H9 (cell line): Measurements from ENCODE around the gene LRFN2. TPM values are rescaled to one million over a fixed set of nuclear protein-coding genes. Genes with fewer than 3 reads are reported as not detected.

Experiments
- DNase-seq: peaks from one replicate; pipeline ENCODE4 v3.0.0-alpha.2; 2017
- H2AFZ ChIP-seq: one replicate; pipeline ENCODE4 v1.6.1; 2013; ENCODE audit warnings: mild to moderate bottlenecking, low read length, control low read depth, moderate library complexity
- H2AK5ac ChIP-seq: 2 replicates; pipeline ENCODE4 v1.6.1; 2013; ENCODE audit warnings: low read length, control low read depth, mixed read lengths; ENCODE audit not compliant: insufficient read length
- H2BK120ac ChIP-seq: one replicate; pipeline ENCODE4 v1.6.1; 2013; ENCODE audit warnings: low read depth, mild to moderate bottlenecking, low read length, control low read depth, inconsistent platforms; ENCODE audit not compliant: poor library complexity, severe bottlenecking
- H2BK12ac ChIP-seq: 2 replicates; pipeline ENCODE4 v1.6.1; 2013; ENCODE audit warnings: low read length, control low read depth, mixed read lengths, low read depth; ENCODE audit not compliant: insufficient read length
- H2BK15ac ChIP-seq: 2 replicates; pipeline ENCODE4 v1.6.1; 2013; ENCODE audit warnings: low read depth, low read length, control low read depth
- H2BK20ac ChIP-seq: one replicate; pipeline ENCODE4 v1.6.1; 2013; ENCODE audit warnings: low read depth, mild to moderate bottlenecking, low read length, control low read depth, inconsistent platforms; ENCODE audit not compliant: poor library complexity, severe bottlenecking
- H2BK5ac ChIP-seq: 2 replicates; pipeline ENCODE4 v1.6.1; 2013; ENCODE audit warnings: low read length, control low read depth, mixed read lengths; ENCODE audit not compliant: insufficient read length
- H3K14ac ChIP-seq: 2 replicates; pipeline ENCODE4 v1.6.1; 2013; ENCODE audit warnings: low read length, control low read depth; ENCODE audit not compliant: insufficient read depth
- H3K18ac ChIP-seq: 2 replicates; pipeline ENCODE4 v1.6.1; 2013; ENCODE audit warnings: low read depth, mild to moderate bottlenecking, mixed read lengths, low read length, control low read depth; ENCODE audit not compliant: insufficient read length
- H3K23ac ChIP-seq: 2 replicates; pipeline ENCODE4 v1.6.1; 2013; ENCODE audit warnings: low read length, control low read depth, mixed read lengths, low read depth; ENCODE audit not compliant: insufficient read length
- H3K23me2 ChIP-seq: 2 replicates; pipeline ENCODE4 v1.6.1; 2013; ENCODE audit warnings: low read depth, mild to moderate bottlenecking, mixed read lengths, low read length, control low read depth; ENCODE audit not compliant: insufficient read length, poor library complexity, severe bottlenecking
- H3K27ac ChIP-seq: 2 replicates; pipeline ENCODE4 v1.5.1; 2013; ENCODE audit warnings: low read length, control low read depth, mixed read lengths, low read depth; ENCODE audit not compliant: insufficient read length
- H3K27me3 ChIP-seq: 2 replicates; pipeline ENCODE4 v1.6.1; 2013; ENCODE audit warnings: low read length, control low read depth, inconsistent platforms; ENCODE audit not compliant: insufficient read depth
- H3K4ac ChIP-seq: 2 replicates; pipeline ENCODE4 v1.6.1; 2013; ENCODE audit warnings: low read depth, mild to moderate bottlenecking, control low read depth, inconsistent platforms, low read length, moderate library complexity
- H3K4me1 ChIP-seq: 2 replicates; pipeline ENCODE4 v1.6.1; 2013; ENCODE audit warnings: low read length, control low read depth, inconsistent platforms; ENCODE audit not compliant: insufficient read depth
- H3K4me2 ChIP-seq: 2 replicates; pipeline ENCODE4 v1.6.1; 2013; ENCODE audit warnings: low read length, control low read depth, mixed read lengths; ENCODE audit not compliant: insufficient read length, insufficient read depth
- H3K56ac ChIP-seq: 2 replicates; pipeline ENCODE4 v1.6.1; 2013; ENCODE audit warnings: low read depth, mild to moderate bottlenecking, mixed read lengths, low read length, control low read depth; ENCODE audit not compliant: insufficient read length
- H3K79me1 ChIP-seq: 2 replicates; pipeline ENCODE4 v1.6.1; 2013; ENCODE audit warnings: low read depth, mild to moderate bottlenecking, moderate library complexity, low read length, control low read depth, inconsistent platforms; ENCODE audit not compliant: insufficient read depth, poor library complexity, severe bottlenecking
- H3K79me2 ChIP-seq: 2 replicates; pipeline ENCODE4 v1.6.1; 2013; ENCODE audit warnings: low read length, control low read depth, inconsistent platforms; ENCODE audit not compliant: insufficient read depth
- H3K9ac ChIP-seq: 2 replicates; pipeline ENCODE4 v1.6.1; 2013; ENCODE audit warnings: low read length, control low read depth, mixed read lengths; ENCODE audit not compliant: insufficient read length; ENCODE audit errors: extremely low read depth
- H3K9me3 ChIP-seq: one replicate; pipeline ENCODE4 v1.6.1; 2013; ENCODE audit warnings: low read depth, low read length, inconsistent platforms; ENCODE audit not compliant: control insufficient read depth
- H3T11ph ChIP-seq: one replicate; pipeline ENCODE4 v1.6.1; 2013; ENCODE audit warnings: mild to moderate bottlenecking, low read length, control low read depth, inconsistent platforms
- H4K20me1 ChIP-seq: one replicate; pipeline ENCODE4 v1.6.1; 2013; ENCODE audit not compliant: control insufficient read depth, insufficient read length, insufficient read depth
- H4K5ac ChIP-seq: 2 replicates; pipeline ENCODE4 v1.6.1; 2013; ENCODE audit warnings: low read depth, mild to moderate bottlenecking, mixed read lengths, low read length, control low read depth; ENCODE audit not compliant: insufficient read length
- H4K8ac ChIP-seq: replicated peaks from 2 replicates; pipeline ENCODE4 v1.6.1; 2013; ENCODE audit warnings: low read length, control low read depth, mixed read lengths, low read depth; ENCODE audit not compliant: insufficient read length
- H4K91ac ChIP-seq: 2 replicates; pipeline ENCODE4 v1.6.1; 2013; ENCODE audit warnings: low read depth, mild to moderate bottlenecking, moderate library complexity, mixed read lengths, low read length, control low read depth; ENCODE audit not compliant: insufficient read length
- H3K27ac Mint-ChIP-seq, 3 experiments: 2 replicates in 2 of 3; 3 replicates in 1 of 3; pipeline ENCODE4 v1.8.0; 2020 to 2021; ENCODE audit warnings: mixed read lengths in 3 of 3, mild to moderate bottlenecking in 1 of 3, moderate library complexity in 1 of 3
- H3K27me3 Mint-ChIP-seq: 2 replicates; pipeline ENCODE4 v1.8.0; 2021; ENCODE audit warnings: low read depth, mild to moderate bottlenecking, moderate library complexity, mixed read lengths
- H3K36me3 Mint-ChIP-seq, 3 experiments: 2 replicates in 2 of 3; 3 replicates in 1 of 3; pipeline ENCODE4 v1.8.0; 2020 to 2021; ENCODE audit warnings: low read depth in 3 of 3, mixed read lengths in 3 of 3; ENCODE audit not compliant: insufficient read depth in 1 of 3
- H3K4me1 Mint-ChIP-seq, 2 experiments: 2 replicates each; pipeline ENCODE4 v1.8.0; 2020; ENCODE audit warnings: mixed read lengths in 2 of 2
- H3K4me3 Mint-ChIP-seq, 2 experiments: 2 replicates in 1 of 2; 3 replicates in 1 of 2; pipeline ENCODE4 v1.8.0; 2020 to 2021; ENCODE audit warnings: mild to moderate bottlenecking in 2 of 2, mixed read lengths in 2 of 2, moderate library complexity in 1 of 2
- H3K9me3 Mint-ChIP-seq, 2 experiments: 2 replicates in 1 of 2; 3 replicates in 1 of 2; pipeline ENCODE4 v1.8.0; 2020; ENCODE audit warnings: mild to moderate bottlenecking in 2 of 2, mixed read lengths in 2 of 2, moderate library complexity in 1 of 2
- CTCF ChIP-seq: fragments of 200-600 bp; sonication (generic); conservative IDR thresholded peaks from 3 replicates; pipeline ENCODE4 v1.8.0; 2021; ENCODE audit warnings: antibody characterized with exemption, mild to moderate bottlenecking
- whole genome bisulfite sequencing: extraction: QIAGEN DNeasy Blood & Tissue Kit; methylation state at CpG from one replicate; pipeline ENCODE4 v1.1.7; 2013; ENCODE audit warnings: missing lambda C conversion rate, low lambda C conversion rate, mixed read lengths; ENCODE audit not compliant: insufficient read length; ENCODE audit errors: extremely low coverage; 5-methylcytosine and 5-hydroxymethylcytosine counted together
- total RNA-seq: library from RNA; stranded (reverse); gene quantifications from 2 replicates; pipeline ENCODE4 v1.2.1, GENCODE V29; 2021

LRFN2 gene
- total RNA-seq, 1 experiment from 2014 or later, result 0.11 TPM

GRCh38 chr6:40369891-40370290 is 217.3 kb downstream of the LRFN2 start:
- no peak for TF ChIP-seq CTCF
- Histone ChIP-seq H3K56ac (no peak overlapping the region), H3K23ac (no peak overlapping the region), H3T11ph (no peak overlapping the region), H2BK5ac (no peak overlapping the region), H4K8ac (no peak overlapping the region), H2BK20ac (no peak overlapping the region), H3K79me2 (no peaks in the 10 kb centered on the region), H3K27me3 (no peaks in the 10 kb centered on the region), H3K4ac (no peak overlapping the region), H2BK15ac (no peak overlapping the region), H2BK120ac (no peak overlapping the region), H3K23me2 (no peaks in the 10 kb centered on the region), H3K9me3 (no peaks in the 10 kb centered on the region), H3K14ac (no peak overlapping the region), H3K79me1 (no peaks in the 10 kb centered on the region), H3K4me2 (no peak overlapping the region), H4K5ac (no peak overlapping the region), H4K91ac (no peak overlapping the region), H2BK12ac (no peak overlapping the region), H3K4me1 (no peaks in the 10 kb centered on the region), H4K20me1 (no peaks in the 10 kb centered on the region), H2AK5ac (no peak overlapping the region), H3K18ac (no peak overlapping the region), H2AFZ (no peak overlapping the region), H3K27ac (no peak overlapping the region), H3K9ac (no peak overlapping the region)
- Mint-ChIP-seq H3K27ac (no peak overlapping the region), H3K27me3 (no peaks in the 10 kb centered on the region), H3K4me1 (peaks cover 3% of the 10 kb centered on the region in 2 experiments; a peak in 2 of 4 replicates), H3K9me3 (peaks cover 3 to 6% of the 10 kb centered on the region in 2 experiments; a peak in 3 of 5 replicates), H3K4me3 (no peak overlapping the region), H3K36me3 (peaks cover 0 to 8% (median 0%) of the 10 kb centered on the region in 3 experiments; a peak in 4 of 7 replicates)
- no CpG with 5 or more reads among the region's 1 CpG for WGBS
- no peak for DNase-seq
